Glomerular visceral epithelial cell (primary cell): ENCODE results near the gene TNFAIP8L2.

ENCODE experiments used
- DNase-seq: peaks from one replicate; pipeline ENCODE4 v3.0.0-alpha.2; 2016; ENCODE audit errors: extremely low spot score

The TNFAIP8L2 gene

DNA sequence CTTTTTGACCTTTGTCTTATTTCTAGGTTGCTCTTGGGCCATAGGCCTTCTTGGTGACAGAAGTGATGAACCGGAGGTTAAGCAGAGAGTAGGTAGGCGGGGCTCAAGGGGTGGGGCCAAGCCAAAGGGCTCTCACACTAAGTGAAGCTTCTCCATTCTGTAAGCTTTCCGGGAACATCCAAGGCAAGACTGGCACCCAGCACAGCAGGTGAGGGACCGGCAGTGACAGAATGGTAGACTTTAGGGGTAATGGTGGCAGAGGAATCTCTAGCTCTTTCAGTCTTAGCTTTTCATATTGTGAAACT, at the start of gene TNFAIP8L2:
Gene TNFAIP8L2, plus strand, starts transcription at position 135 of the 305 bp plus-strand sequence. CDS start 2,049 bp downstream, outside the sequence.
- no peak for DNase-seq

DNA sequence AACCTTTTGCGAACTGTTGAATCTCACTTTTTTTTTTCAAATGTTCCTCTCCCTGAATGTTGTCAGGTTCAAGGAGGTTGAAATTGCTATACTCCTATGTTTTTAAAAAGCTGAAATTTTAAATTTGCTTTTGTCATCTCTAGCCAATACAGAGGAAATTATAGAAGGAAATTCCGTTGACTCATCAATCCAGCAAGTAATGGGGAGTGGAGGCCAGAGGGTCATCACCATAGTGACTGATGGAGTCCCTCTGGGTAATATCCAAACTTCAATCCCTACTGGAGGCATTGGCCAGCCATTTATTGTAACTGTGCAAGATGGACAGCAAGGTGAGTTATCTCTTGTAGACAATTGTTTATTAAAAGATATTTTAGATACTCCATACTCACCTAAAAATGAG, 49.6 kb upstream of the TNFAIP8L2 start:
- DNase-seq: peak; percentile 20

DNA sequence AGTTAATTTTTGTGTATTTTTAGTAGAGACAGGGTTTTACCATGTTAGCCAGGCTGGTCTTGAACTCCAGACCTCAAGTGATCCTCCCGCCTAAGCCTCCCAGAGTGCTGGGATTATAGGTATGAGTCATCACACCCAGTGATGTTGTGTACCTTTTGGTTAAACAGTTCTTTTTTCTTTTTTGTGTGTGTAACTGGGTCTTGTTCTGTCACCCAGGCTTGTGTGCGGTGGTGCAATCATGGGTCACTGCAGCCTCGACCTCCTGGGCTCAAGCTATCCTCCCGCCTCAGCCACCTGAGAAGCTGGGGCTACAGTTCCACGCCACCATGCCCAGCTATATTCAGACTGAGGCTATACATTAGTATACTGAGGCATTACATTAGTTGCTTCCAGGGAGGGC, 48.1 kb upstream of the TNFAIP8L2 start:
- no peak for DNase-seq

DNA sequence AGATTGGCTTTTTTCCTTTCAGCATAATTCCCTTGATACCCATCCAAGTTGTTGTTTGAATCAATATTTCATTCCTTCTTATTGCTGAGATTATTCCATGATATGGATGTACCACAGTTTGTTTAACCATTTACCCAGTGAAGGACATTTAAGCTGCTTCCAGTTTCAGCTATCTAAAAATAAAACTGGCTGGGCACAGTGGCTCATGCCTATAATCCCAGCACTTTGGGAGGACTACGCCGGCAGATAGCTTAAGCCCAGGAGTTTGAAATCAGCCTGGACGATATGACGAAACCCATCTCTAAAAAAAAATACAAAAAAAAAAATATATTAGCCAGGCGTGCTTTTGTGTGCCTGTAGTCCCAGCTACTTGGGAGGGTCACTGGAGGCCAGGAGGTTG, 42.6 kb upstream of the TNFAIP8L2 start:
- DNase-seq: no peak

DNA sequence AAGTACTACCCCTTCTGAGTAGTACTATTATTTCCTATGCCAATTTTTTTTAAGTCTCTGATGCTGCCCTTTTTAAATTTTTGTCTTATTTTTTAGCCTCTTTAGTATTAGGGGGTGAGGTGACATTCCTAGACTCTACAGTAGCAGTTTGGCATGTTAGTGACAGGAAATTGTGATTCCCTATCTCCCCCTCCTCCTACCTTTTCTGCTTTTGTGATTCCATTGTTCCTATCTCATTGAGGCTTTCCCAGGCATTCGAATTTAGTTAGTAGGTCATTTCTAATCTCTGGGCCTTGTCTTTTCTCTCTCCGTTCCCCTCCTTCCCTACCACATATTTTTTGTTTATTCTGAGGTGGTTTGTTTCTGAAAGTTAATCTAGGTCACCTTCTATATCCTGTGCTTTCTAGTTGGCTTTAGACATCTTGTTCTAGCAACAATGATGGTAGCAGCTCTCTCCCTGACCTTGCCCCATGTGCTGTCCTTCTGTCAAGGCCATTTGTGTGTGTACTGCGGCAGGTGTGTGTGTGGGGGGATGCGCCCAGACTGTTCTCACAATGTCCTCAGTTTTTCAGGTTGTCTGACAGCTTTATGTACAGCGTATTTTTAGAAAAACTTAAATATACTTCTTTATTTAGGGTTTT, 31.6 kb upstream of the TNFAIP8L2 start:
- no peak for DNase-seq

DNA sequence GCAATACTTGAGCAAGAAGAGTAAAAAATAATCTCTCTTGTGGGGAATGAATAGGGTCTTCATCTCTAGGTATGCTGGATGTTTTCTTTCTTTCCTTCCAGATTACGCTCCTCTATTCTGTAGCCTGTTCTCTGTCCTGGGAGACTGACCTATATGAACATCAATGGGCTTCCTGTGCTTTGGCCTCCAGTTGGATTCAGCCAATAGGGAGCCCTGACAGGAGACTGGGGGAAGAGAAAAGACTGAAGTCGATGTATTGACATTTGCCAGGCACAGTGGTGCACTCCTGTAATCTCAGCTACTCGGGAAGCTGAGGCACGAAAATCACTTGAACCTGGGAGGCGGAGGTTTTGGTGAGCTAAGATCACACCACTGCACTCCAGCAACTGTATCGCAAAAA, 27.6 kb upstream of the TNFAIP8L2 start:
- no peak for DNase-seq

DNA sequence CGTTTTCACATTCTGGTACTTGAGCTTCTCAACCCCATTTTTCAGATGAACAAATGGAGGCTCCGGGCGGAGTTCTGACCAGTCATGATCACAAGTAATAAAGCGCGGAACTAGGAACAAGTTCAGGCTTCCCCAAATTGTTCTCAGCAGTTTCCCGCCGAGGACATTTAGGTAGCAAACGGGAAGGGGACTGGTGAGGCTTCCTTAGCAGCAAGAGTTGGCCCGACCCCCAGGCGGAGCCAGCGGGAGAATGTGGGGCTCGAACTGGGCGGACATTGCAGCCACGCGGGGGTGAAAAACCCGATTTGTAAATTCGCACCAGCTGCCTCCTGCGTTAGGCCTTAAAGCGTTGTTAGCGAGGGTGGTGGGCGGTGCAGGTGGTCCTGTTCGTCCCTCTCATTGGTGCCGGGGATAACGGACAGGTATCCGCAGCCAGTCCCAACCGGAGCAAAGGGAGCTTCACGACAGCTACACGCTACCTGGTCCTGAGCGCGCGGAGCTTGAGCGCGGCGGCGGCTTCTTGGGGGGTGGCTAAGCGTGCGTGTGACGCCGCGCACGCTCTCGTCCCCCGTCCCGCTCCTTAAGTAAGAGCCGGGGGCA, 25.4 kb upstream of the TNFAIP8L2 start:
- no peak for DNase-seq

DNA sequence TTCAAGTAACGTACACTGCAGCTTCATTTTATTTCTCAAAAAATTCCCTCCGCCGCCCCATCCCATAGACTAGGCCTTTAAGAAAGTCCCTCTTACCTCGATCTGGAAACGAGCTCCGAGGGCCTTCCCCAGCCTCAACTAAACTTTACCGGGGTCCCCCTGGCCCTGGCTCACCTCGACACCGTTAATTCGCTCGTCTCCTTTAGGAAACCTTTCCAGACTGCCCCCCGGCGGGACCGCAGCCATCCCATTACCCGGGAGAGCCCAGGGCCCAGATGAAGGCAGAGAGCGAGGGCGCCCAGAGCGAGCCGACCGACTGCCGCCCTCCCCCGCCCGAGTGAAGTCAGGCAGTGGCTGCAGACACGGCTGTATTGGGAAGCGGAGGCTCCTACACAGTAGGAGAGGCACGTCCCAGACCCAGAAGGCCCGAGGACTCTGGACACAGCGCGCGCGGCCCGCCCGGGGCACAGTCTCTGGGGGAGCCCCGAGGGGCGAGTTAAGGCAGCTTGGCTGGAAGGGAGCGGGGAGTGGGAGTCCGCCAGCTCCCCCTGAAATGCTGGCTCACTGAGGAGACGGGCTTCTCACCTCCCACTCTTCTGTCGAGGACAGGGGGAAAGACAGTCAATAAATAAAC, 24.6 kb upstream of the TNFAIP8L2 start:
- DNase-seq: no peak

DNA sequence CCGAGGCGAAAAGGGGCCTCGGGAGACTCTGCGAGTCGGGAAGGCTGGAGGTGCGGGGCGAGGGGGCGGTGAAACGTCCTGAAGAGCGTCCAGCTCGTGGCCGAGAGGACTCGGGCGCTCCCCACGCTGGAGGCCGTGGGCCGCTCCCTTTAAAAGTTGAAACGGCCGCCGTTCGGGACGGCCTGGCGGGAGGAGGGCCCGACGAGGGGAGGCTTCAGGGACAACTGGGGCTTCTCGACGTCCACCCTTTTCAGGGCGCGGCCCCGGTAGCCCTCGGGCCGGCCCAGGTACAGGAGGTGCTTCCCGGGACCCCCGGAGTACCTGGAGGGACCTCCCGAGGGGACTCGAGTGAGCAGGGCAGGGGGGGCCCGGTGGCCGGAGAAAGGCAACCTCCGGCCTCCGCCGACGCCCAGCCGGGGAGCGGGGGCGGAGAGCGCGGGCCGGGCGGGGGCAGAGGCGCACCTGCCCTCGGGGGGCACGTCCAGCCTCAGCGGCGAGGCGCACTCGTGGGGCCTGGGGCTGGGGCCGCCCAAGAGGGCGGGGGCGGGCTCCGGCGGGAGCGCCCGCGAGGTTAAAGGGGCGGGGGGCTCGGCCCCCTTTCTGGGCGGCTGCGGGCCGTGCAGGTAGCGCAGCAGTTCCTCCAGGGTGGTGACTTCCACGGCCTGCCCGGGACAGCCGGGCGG, 24.0 kb upstream of the TNFAIP8L2 start:
- DNase-seq: no peak

DNA sequence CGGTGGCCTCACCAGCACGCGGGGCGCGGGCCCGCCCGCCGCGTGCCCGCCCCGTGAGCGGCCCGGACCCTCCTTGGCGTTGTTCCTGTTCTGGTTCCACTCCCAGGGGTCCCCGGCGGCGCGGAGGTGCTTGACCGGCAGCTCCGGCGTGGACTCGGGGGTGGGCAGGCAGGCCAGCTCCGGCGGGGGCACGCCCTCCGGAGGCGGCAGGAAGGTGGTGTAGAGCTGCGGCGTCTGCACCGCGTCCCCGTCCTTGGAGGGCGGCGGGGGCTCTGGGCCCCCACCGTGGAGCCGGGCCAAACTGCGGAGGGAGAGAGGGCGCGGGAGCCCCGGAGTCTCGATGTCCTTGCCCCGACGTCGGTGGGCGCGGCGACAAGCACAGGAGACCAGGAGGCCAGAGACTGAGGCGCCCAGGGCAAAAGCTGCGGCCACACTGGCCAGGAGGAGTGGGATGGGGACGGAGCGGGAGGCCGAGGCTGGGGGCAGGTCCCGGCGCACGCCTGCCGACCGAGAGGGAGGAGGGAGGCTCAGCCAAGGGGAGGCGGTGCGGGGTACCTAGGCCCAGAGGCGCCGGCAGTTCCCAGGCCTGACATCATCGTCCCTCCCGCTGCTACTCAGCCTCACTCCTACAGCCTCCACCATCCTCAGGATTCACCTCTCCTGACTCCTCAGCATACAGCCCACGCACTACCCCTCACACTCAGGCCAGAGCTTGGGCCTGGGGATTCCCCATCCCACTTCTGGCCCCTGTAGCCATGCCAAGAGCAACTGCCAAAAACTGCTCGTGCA, 23.2 kb upstream of the TNFAIP8L2 start:
- DNase-seq: no peak

DNA sequence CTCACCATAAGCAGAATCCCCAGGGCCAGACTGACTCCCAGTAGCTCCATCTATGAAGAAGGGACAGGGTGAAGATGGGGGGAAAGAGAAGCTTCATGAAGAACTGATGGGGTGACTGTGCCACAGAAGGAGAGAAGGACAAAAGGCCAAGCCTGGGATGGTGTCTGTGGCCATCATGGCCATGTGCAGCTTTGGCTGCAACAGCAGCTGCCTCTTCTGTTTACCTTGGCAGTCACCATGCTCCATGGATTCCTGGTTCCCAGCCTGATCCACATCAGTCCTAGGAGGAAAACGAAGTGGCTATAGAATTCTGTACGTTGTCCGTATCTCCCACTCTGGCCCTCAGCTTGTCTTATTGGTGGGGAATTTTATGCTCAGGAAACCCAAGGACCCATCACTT, 22.1 kb upstream of the TNFAIP8L2 start:
- no peak for DNase-seq

DNA sequence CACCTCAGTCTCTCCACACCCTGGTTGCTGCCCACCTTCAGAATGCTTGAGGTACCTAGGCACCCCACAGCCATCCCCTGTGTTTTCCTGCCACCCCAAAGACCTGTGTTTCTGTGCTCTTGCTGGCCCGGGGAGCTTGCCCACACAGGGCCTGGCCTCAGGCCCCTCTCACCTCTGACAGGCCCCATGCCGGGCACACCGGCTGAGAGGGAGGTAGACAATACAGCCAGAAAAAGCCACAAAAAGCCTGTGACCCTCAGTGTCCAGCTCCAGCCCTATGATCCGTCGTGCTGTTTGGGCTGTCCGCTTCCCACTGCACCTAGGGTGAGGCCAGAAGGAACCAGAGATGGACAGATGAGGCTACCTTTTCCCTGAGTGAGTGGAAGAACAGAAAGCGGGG, 21.5 kb upstream of the TNFAIP8L2 start:
- DNase-seq: no peak

DNA sequence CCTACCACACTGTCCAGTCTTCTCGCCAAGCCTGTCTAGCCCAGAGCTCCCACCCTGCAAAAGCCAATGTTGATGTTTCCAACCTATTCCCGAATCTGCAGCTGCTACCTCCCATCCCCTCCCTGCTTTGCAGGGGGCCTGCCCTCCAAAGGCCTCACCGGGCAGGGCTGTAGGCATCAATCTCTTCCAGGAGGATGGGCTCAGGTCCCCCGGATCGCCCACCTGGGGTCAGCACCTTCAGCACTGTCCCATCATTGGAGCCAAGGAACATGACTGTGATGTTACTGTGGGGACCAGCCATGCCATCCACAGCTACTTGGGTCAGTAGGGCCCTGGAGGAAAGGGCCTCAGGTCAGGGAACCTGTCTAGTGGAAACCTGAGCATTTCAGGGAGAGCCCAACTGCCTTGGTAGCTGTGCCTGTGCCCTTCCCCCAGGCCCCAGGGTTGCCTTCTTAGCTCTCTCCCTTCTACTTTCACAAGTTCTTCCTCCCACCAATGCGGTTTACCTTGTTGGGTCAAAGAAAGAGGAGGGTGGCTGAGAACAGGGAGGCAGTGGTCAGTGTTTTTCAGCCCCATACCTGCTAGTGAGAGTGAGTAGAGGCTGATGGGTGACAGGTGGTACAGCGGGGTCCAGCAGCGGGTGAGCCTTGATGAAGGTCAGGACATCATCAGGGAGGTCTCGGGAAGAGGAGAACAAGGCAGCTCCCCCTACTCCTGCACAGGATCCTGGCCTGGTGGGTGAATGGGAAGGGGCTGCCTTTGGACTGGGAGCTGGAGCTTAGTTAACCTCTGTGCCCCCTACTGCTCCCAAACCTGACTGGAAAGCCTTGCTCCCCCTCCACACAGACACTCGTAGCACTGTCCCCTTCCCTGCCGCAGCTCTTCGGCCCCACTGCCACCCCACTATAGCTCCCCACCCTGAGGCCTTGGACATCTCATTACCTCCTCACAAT, 20.7 kb upstream of the TNFAIP8L2 start:
- no peak for DNase-seq

DNA sequence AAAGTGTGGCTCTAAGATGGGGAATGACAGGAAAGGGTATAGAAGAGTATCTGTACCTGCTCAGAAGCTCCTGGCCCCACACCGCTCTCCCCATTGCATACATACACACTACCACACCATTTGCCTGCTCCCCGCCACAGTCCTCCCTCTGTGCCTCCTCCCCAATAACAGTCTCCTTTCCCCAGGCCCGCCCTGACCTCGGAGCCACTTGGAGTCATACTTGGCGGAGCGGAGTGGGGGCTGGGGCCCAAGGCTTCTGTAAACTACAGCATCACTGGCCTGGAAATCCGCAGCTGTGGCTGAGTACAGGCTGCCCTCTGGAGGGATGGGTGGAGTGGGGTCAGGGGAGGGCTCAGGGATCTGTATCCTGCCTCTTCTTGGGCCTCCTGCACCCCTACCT, 18.7 kb upstream of the TNFAIP8L2 start:
- no peak for DNase-seq

DNA sequence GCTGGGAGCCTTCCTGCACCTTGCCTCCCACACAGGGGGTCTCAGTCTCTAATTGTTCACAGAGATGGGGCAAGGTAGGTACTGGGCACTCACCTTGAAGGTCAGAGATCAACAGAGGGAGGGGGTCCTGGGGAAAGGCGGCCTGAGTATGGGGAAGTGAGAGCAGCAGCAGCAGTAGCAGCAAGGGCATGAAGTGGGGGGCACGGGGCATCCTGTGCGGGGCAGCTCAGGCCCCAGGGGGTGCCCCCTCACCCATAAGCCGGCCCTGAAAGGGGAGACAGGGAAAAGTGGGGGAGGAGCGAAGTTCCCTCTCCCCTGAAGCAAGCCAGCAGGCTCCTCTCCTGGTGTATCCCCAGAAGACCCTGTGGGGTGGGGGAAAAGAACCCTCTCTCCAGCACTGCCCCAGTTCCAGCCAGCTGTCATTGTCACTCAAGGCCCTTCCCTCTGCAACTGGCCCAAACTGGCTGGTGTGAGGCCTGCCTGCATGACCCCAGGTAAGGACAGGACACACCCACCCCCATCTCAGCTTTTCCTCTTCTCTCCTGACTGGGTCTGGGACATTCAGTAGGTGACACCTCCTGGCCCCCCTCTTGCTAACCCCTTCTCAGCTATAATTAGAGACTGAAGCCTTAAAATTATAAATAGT, 13.9 kb upstream of the TNFAIP8L2 start:
- no peak for DNase-seq

DNA sequence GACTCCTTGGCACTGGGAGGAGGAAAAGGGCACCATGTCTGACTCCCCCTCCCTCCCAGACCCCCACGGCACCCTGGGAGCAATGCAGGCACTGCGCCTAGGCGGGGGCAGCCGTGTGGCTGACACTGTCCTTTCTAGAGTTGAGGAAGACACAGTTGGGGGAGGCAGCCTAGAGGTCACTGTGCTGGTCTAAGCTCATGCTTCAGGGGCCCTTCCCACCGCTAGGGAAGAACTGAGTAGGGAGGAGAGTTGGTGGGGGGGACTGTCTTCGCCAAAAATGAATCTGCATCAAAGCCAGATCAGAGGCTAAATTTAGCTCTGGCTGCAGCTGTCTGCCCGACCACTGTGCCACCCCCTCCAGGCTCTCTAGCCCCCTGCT, 13.4 kb upstream of the TNFAIP8L2 start:
- DNase-seq: no peak

DNA sequence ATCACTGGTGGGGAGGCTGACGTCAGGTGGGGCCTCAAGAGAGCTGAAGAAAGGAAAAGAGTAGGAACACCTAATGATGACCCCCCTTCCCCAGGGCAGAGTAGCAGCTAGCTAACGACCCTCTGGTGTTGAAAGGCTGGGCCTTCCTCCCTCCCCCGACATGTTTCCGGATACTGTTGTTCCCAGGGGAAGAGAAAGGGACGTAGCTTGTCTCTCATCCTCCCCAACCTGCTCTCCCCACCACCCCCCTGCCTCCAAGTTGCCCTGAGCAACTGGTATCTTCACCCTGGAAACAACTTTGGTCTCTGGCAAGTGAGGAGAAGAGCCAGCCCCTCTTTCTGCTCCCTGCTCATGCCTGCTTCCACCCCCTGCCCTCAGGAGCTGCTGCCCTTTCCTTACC, 12.5 kb upstream of the TNFAIP8L2 start:
- DNase-seq: no peak

DNA sequence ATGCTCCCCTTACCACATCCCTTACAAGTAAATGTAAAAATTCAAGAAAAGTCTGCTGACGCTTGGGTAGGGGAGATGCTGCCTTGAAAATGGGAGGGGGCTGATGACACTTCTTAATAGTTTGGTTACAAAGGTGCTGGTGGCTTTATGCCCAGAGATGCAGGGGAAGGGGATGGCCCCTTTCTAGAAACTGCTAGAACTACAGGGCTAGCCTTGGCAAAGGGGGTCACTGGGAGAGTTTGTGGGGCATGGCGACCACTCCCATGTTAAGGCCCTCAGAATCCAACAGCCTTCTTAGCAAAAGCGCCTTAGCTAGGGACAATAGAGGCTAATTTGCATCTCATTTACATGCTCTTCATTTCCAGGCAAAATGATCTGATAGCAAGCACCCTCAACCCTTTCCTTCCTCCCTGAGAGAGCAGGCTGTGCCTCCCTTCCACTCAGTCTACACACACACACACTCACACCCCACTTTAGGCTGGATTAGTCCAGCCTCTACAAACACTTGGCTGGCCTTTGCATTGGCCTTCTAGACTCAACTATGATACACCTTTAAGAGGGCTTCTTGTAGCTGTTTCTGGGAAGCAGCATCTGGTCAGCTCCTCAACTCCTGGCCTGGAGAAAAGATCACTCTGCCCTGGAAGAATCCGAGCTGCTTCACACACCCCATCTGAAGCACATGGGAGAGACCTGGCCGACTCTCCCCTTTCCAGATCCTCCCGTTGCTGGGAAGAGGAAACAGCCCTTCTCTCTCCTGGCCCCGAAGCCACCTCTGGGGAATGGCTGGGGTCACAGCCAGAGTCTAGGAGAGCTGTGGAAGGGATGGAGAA, 11.8 kb upstream of the TNFAIP8L2 start:
- no peak for DNase-seq

DNA sequence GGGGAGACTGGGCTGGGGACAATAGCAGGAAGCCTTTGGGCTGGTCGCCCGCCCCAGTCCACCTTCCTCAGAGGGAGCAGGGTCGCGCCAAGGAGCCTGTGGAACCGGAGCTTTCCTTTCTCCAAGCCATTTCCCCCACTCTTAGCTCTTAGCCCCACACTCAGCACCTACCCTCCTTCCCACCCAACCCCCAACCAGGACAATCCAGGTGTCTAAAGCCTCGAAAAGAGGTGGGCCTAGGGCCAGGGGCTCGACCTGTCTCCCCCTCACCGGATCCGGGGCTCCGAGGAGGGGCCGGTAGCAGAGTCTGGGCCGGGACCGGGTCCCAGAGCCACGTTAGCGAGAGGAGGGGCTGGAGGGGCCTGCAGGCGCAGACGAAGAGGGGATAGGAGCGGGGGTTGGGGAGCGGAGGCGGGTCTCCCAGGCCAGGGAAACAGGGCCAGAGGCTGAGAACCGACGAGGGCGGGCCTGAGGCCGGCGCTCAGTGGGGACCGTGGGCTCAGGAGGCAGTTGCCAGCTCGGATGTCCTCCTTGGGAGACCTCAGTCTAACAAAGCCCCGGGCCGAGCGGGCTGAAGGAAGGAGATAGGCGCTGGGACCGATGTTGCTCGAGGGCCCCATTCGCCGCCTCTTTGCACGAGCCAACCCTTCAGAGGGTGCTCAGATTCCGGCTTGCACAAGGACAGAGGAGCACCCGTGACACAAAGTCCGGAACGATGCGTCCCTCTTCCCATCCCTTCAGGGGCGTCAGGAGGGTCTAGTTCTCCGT, 11.0 kb upstream of the TNFAIP8L2 start:
- no peak for DNase-seq
